ENCODE data around the gene ATF7.
A peak's percentile ranks its signal among the peaks of the same experiment; 100 is the strongest.

The ATF7 gene

GRCh38 chr12:53664191-53664590 is 38.0 kb upstream of the ATF7 start:
- no peak for TF ChIP-seq CTCF (IDR thresholded peaks at IDR 0.05; ENCODE audit: control insufficient read depth, extremely low read depth, insufficient read depth)
- H3K4me3 ChIP-seq (ENCODE audit: low read depth, low read length) = no peak overlapping the region
- DNase-seq (ENCODE audit: low read depth) = no peak

DNA sequence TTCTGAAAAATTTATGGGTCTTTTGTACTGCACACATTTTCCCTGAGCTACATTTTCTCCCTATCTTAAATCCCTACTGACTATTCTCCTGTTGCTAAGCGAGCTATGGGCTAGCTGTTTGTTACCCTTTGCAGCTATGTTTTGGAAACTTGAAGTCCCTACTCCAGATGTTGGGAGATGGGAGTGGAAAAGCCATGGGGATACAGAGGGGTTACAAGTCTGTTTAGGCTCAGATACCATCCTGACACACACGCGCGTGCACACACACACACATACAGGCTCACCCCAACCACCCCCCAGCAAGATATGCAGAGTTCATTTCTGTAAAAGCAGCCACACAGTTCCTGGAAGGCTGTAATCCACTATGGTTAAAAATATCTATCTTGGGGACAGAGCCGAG is 33.9 kb upstream of the ATF7 start:
- no peak for DNase-seq (ENCODE audit: low read depth)
- TF ChIP-seq CTCF (IDR thresholded peaks at IDR 0.05; ENCODE audit: control insufficient read depth, extremely low read depth, insufficient read depth) = no peak
- H3K4me3 ChIP-seq (ENCODE audit: low read depth, low read length) = no peak overlapping the region

DNA sequence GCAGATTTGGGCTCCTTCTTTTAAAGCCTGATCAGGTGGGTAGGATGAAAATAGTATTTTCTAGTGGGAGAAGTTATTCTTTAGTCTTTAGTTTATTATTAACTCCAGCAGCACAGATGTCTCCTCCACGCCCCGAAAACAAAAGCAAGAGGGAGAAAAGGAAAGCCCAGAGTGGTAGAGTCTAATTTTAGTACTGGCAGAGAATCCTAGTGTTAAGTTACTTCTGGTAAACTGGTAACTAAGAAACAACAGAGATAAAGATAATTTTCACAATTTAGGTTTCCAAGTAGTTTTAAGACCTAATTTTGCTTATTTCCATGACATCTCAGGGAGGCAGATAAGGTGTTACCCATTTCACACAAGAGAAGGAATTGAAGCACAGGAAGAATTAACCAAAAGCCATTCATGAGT is 33.4 kb upstream of the ATF7 start:
- H3K4me3 ChIP-seq (ENCODE audit: low read depth, low read length) = no peak overlapping the region
- DNase-seq (ENCODE audit: low read depth) = no peak
- TF ChIP-seq CTCF (IDR thresholded peaks at IDR 0.05; ENCODE audit: control insufficient read depth, extremely low read depth, insufficient read depth) = no peak

DNA sequence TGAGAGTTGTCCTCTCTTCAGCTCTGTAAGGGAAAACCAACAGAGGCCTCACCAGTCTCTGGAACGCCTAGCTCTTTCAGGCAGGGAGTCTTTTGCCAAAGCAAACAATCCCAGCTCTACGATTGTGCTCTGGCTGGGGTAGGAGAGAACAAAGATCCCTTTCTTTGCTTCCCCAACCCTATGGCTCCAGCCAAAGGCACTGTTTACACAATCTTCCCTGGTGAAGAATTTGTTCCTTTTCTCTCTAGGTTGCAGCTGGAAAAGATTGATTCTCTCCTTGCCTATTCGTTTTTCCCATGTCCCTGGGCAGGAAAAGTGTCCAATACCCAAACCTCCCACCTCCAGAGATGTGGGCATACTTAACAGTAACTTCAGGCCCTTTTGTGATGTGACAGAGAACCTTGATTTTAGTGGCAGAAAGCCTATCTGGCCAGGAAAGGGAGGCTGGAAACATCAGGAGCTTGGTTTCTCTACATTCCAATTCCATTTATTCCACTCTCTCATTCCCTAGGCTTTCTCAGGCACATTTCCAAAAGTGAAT is 32.9 kb upstream of the ATF7 start:
- peak; percentile 94 for DNase-seq (ENCODE audit: low read depth)
- no peak for TF ChIP-seq CTCF (IDR thresholded peaks at IDR 0.05; ENCODE audit: control insufficient read depth, extremely low read depth, insufficient read depth)

DNA sequence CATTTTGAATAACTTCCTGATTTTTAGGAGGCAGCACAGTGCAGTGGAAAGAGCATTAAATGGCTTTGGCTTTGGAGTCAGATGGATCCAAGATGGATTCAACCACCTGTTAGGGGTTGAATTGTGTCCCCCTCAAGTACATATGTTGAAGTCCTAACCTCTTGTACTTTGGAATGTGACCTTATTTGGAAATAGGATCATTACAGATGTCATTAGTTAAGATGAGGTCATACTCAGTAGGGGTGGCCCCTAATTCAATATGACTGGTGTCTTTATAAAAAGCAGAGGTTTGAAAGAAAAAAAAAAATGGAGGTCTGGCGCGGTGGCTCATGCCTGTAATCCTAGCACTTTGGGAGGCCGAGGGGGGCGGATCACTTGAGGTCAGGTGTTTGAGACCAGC is 30.9 kb upstream of the ATF7 start:
- no peak overlapping the region for H3K4me3 ChIP-seq (ENCODE audit: low read depth, low read length)
- TF ChIP-seq CTCF (IDR thresholded peaks at IDR 0.05; ENCODE audit: control insufficient read depth, extremely low read depth, insufficient read depth) = no peak
- DNase-seq (ENCODE audit: low read depth) = no peak

More for the DNA sequence above, 32.9 kb upstream of the ATF7 start:
- no peak overlapping the region for H3K4me3 ChIP-seq (ENCODE audit: low read depth, low read length)

DNA sequence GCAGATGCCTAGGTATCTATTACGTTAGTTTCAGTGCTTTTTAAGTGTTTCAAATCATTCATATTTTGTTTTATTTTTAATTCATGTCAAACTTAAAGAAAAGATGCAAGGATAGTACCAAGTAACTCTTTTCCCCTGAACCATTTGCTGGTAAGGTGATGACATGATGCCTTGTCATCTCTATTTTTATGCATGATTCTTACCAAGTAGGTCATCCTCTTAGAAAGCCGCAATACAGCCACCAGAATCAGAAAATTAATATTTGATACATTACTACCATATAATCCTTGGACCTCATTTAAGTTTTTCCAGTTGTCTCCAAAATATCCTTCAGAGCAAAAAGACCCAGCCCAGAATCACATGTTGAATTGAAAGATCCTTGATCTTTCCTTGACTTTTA is 27.4 kb upstream of the ATF7 start:
- no peak for DNase-seq (ENCODE audit: low read depth)
- no peak for TF ChIP-seq CTCF (IDR thresholded peaks at IDR 0.05; ENCODE audit: control insufficient read depth, extremely low read depth, insufficient read depth)
- no peak overlapping the region for H3K4me3 ChIP-seq (ENCODE audit: low read depth, low read length)

GRCh38 chr12:53652366-53652765 is 26.2 kb upstream of the ATF7 start:
- H3K4me3 ChIP-seq (ENCODE audit: low read depth, low read length) = no peak overlapping the region
- DNase-seq (ENCODE audit: low read depth) = no peak
- no peak for TF ChIP-seq CTCF (IDR thresholded peaks at IDR 0.05; ENCODE audit: control insufficient read depth, extremely low read depth, insufficient read depth)

All from LNCaP clone FGC (cell line).